Endothelial cell of umbilical vein (primary cell): ENCODE results near the gene GLIPR1L1. TPM values are rescaled to one million over a fixed set of nuclear protein-coding genes. Genes with fewer than 3 reads are reported as not detected.

Source experiments
- BruUV-seq: library from RNA; stranded (reverse); fragments of 400-500 nt; replicated peaks from 2 replicates; lab custom pipeline; 2021; lab: Mats Ljungman, UMichigan
- CTCF ChIA-PET: fragments of 300-600, 350-600 bp; sonication (Branson Sonifier 250); formaldehyde crosslinking; loops from one replicate; lab custom pipeline; 2021; ENCODE audit warnings: antibody characterized with exemption, inconsistent platforms; lab: Charles Lee
- POLR2A ChIA-PET: fragments of 300-600, 350-600 bp; sonication (Branson Sonifier 250); formaldehyde crosslinking; loops from one replicate; lab custom pipeline; 2021; ENCODE audit warnings: antibody characterized with exemption, inconsistent platforms; lab: Charles Lee
- DNase-seq: peaks from one replicate; pipeline ENCODE4 v3.0.0-alpha.2; 2011; ENCODE audit warnings: low read depth, low spot score
- FAIRE-seq: peaks from 2 replicates; lab custom pipeline; 2011; peaks lifted over from hg19 to GRCh38; lab: Jason Lieb, UNC
- H2AFZ ChIP-seq: 2 replicates; pipeline ENCODE4 v1.6.0; 2012; ENCODE audit warnings: low read depth, low read length, control low read depth, inconsistent platforms
- H3K27ac ChIP-seq: 2 replicates; pipeline ENCODE4 v1.5.1; 2011; ENCODE audit warnings: low read depth, mild to moderate bottlenecking, control low read depth, low read length, moderate library complexity; ENCODE audit not compliant: insufficient read depth
- H3K27me3 ChIP-seq, 2 experiments: 2 replicates each; pipeline versions ENCODE4 v1.6.0 to v1.6.1; 2011; ENCODE audit warnings: low read length in 2 of 2, mixed read lengths in 1 of 2; ENCODE audit not compliant: control insufficient read depth in 2 of 2, insufficient read depth in 2 of 2
- H3K36me3 ChIP-seq, 2 experiments: 2 replicates in 1 of 2; 3 replicates in 1 of 2; pipeline ENCODE4 v1.5.1; 2011; ENCODE audit warnings: low read length in 2 of 2, mild to moderate bottlenecking in 1 of 2, moderate library complexity in 1 of 2; ENCODE audit not compliant: control insufficient read depth in 2 of 2, insufficient read depth in 2 of 2; ENCODE audit errors: extremely low read depth in 1 of 2
- H3K4me1 ChIP-seq: 3 replicates; pipeline ENCODE4 v1.5.1; 2011; ENCODE audit warnings: mild to moderate bottlenecking, low read length; ENCODE audit not compliant: control insufficient read depth, insufficient read depth; ENCODE audit errors: extremely low read depth
- H3K4me2 ChIP-seq: 2 replicates; pipeline ENCODE4 v1.6.1; 2011; ENCODE audit warnings: low read length, control low read depth, mixed read lengths; ENCODE audit not compliant: insufficient read depth
- H3K4me3 ChIP-seq, 3 experiments: fragments of 200-600 bp in 1 of 3; sonication (generic), shearing (Covaris generic) in 1 of 3; replicated peaks in 1 of 3; 2 replicates each; pipeline ENCODE4 v1.5.1; 2011 to 2016; ENCODE audit warnings: control low read depth in 3 of 3, low read length in 3 of 3, mild to moderate bottlenecking in 2 of 3, inconsistent platforms in 1 of 3, low read depth in 1 of 3, moderate library complexity in 1 of 3; ENCODE audit not compliant: insufficient read depth in 1 of 3
- H3K79me2 ChIP-seq: 2 replicates; pipeline ENCODE4 v1.6.0; 2012; ENCODE audit warnings: low read length, inconsistent platforms; ENCODE audit not compliant: control insufficient read depth, insufficient read depth
- H3K9ac ChIP-seq: replicated peaks from 2 replicates; pipeline ENCODE3; 2011; ENCODE audit warnings: low read length, control low read depth; ENCODE audit not compliant: insufficient read depth; ENCODE audit errors: extremely low read depth
- H3K9me1 ChIP-seq: replicated peaks from 3 replicates; pipeline ENCODE4 v1.6.0; 2011; ENCODE audit warnings: mild to moderate bottlenecking, low read length; ENCODE audit not compliant: control insufficient read depth, insufficient read depth; ENCODE audit errors: extremely low read depth
- H3K9me3 ChIP-seq: replicated peaks from 2 replicates; pipeline ENCODE4 v1.5.1; 2012; ENCODE audit warnings: low read length, inconsistent platforms; ENCODE audit not compliant: control insufficient read depth, insufficient read depth
- H4K20me1 ChIP-seq: replicated peaks from 2 replicates; pipeline ENCODE3; 2011; ENCODE audit warnings: mild to moderate bottlenecking, low read length; ENCODE audit not compliant: control insufficient read depth, insufficient read depth; ENCODE audit errors: extremely low read depth
- EZH2 ChIP-seq: IDR thresholded peaks from 2 replicates; pipeline ENCODE4 v1.6.1; 2012; ENCODE audit warnings: borderline replicate concordance, low read depth, mild to moderate bottlenecking, moderate library complexity, low read length, inconsistent platforms; ENCODE audit not compliant: severe bottlenecking
- FOS ChIP-seq: IDR thresholded peaks from 2 replicates; pipeline ENCODE4 v1.6.1; 2011; ENCODE audit warnings: mild to moderate bottlenecking, low read length, moderate library complexity, borderline replicate concordance; ENCODE audit not compliant: insufficient read depth
- GATA2 ChIP-seq: IDR thresholded peaks from 2 replicates; pipeline ENCODE4 v1.7.0; 2011; ENCODE audit warnings: low read depth, mild to moderate bottlenecking, moderate library complexity, mixed read lengths, low read length; ENCODE audit not compliant: insufficient read length, insufficient read depth
- JUN ChIP-seq: IDR thresholded peaks from 2 replicates; pipeline ENCODE4 v1.6.1; 2011; ENCODE audit warnings: borderline replicate concordance, low read depth; ENCODE audit not compliant: insufficient read length, insufficient read depth
- MYC ChIP-seq: IDR thresholded peaks from one replicate; pipeline ENCODE4 v1.6.1; 2011; ENCODE audit warnings: mild to moderate bottlenecking, low read depth, low read length
- POLR2A ChIP-seq: IDR thresholded peaks from 2 replicates; pipeline ENCODE4 v1.6.1; 2012; ENCODE audit warnings: low read depth, mild to moderate bottlenecking, control low read depth, low read length
- POLR2AphosphoS5 ChIP-seq: IDR thresholded peaks from 2 replicates; pipeline ENCODE4 v1.6.1; 2012; ENCODE audit warnings: low read depth, mild to moderate bottlenecking, control low read depth, low read length, moderate library complexity; ENCODE audit not compliant: insufficient read depth
- dilution Hi-C: fragments of 300-500 bp; cut with MboI; formaldehyde crosslinking; loops from one replicate; pipeline ENCODE4 v1.15.0; 2019; ENCODE audit warnings: low sequenced_read_pairs; ENCODE audit not compliant: extremely low pct_ligation_motif_present
- intact Hi-C: fragments of 100-400 bp; cut with micrococcal nuclease; formaldehyde crosslinking; loops from one replicate; pipeline ENCODE4 v1.10.0; 2022
- polyA plus RNA-seq, 4 experiments: library from polyadenylated mRNA; depleted of rRNA in 3 of 4; stranded (reverse) in 3 of 4; unstranded in 1 of 4; fragments of >200 nt; gene quantifications; 2 replicates each; pipeline versions ENCODE4 v1.2.1 to v1.2.3, GENCODE V29; 2011 to 2012; ENCODE audit warnings: missing spikeins in 1 of 4
- total RNA-seq: library from RNA; stranded (reverse); gene quantifications from 2 replicates; pipeline ENCODE4 v1.2.3, GENCODE V29; 2021
- TF ChIP-seq, protein P1 (sequence below), 2 donors: IDR thresholded peaks; 1 replicate in 1 of 2; 2 replicates in 1 of 2; pipeline ENCODE4 v1.5.1; 2011; ENCODE audit warnings: low read length in 2 of 2, mild to moderate bottlenecking in 2 of 2, moderate library complexity in 2 of 2, control low read depth in 1 of 2, inconsistent platforms in 1 of 2, low read depth in 1 of 2; ENCODE audit not compliant: insufficient read depth in 1 of 2; ENCODE audit errors: extremely low read depth in 1 of 2
- TF ChIP-seq, protein P2 (sequence below): IDR thresholded peaks from 2 replicates; pipeline ENCODE4 v1.6.1; 2011; ENCODE audit not compliant: insufficient read depth, insufficient read length

GLIPR1L1 gene
- total and polyA plus RNA-seq, 2 donors (not counting 3 experiments of a cell fraction or from before 2014, with no cell fraction given) = not detected

DNA sequence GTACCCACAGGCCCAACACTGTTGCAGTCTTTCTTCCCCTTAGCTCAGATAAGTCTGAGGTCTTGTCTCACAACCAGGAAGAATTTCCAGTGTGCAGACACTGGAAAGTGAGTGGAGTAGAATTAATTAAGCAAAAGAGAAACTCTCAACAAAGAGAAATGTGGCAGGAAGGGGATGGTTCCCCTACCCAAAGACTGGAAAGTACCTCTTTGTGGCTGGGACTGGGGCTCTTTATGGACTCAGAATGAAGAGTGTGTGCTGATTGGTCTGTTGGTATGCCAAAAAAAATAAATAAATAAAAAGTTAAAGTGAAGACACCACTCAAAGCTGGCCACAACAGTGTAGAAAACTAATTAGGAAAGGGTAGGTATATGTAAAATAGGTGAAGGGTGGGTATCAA, 26.4 kb downstream of the GLIPR1L1 start:
- Histone ChIP-seq H3K4me2 (no peak overlapping the region), H4K20me1 (no peaks in the 10 kb centered on the region), H3K4me1 (no peaks in the 10 kb centered on the region), H3K4me3 (no peak overlapping the region), H3K9ac (no peak overlapping the region), H3K36me3 (no peaks in the 10 kb centered on the region), H3K9me3 (no peaks in the 10 kb centered on the region), H3K9me1 (no peaks in the 10 kb centered on the region), H3K79me2 (no peaks in the 10 kb centered on the region), H2AFZ (no peak overlapping the region), H3K27me3 (no peaks in the 10 kb centered on the region), H3K27ac (no peak overlapping the region)
- FAIRE-seq = no peak
- POLR2A ChIA-PET = no interaction called here
- TF ChIP-seq GATA2 (no peak), POLR2AphosphoS5 (no peak), FOS (no peak), JUN (no peak), MYC (no peak), EZH2 (no peak), POLR2A (no peak)
- TF ChIP-seq, protein P1, sequence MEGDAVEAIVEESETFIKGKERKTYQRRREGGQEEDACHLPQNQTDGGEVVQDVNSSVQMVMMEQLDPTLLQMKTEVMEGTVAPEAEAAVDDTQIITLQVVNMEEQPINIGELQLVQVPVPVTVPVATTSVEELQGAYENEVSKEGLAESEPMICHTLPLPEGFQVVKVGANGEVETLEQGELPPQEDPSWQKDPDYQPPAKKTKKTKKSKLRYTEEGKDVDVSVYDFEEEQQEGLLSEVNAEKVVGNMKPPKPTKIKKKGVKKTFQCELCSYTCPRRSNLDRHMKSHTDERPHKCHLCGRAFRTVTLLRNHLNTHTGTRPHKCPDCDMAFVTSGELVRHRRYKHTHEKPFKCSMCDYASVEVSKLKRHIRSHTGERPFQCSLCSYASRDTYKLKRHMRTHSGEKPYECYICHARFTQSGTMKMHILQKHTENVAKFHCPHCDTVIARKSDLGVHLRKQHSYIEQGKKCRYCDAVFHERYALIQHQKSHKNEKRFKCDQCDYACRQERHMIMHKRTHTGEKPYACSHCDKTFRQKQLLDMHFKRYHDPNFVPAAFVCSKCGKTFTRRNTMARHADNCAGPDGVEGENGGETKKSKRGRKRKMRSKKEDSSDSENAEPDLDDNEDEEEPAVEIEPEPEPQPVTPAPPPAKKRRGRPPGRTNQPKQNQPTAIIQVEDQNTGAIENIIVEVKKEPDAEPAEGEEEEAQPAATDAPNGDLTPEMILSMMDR (IDR thresholded peaks at IDR 0.05; ENCODE audit: extremely low read depth in 1 of 2, insufficient read depth in 1 of 2, low read depth in 1 of 2, low read length in 2 of 2) = no peak
- TF ChIP-seq, protein P2, sequence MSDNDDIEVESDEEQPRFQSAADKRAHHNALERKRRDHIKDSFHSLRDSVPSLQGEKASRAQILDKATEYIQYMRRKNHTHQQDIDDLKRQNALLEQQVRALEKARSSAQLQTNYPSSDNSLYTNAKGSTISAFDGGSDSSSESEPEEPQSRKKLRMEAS = no peak
- intact Hi-C loops (no loop called here), dilution Hi-C loops (no loop called here)
- DNase-seq = no peak
- no TSS peak for BruUV-seq
- CTCF ChIA-PET = no interaction called here
